Measurements from ENCODE around the gene OPN4. TPM values are rescaled to one million over a fixed set of nuclear protein-coding genes. Genes with fewer than 3 reads are reported as not detected.

Gene OPN4
- total and polyA plus RNA-seq, 2 of the 8 experiments (the other 6 are each of a cell fraction or from before 2014, with no cell fraction given) = not detected

GRCh38 chr10:86698207-86698940 lies 44.0 kb downstream of the OPN4 start:
- H2BK120ac ChIP-seq (replicated peaks; ENCODE audit: low read depth, low read length) = no peak overlapping the region
- H3K4me2 ChIP-seq (ENCODE audit: insufficient read depth in 1 of 2, low read depth in 2 of 2, low read length in 2 of 2) = no peak overlapping the region
- no peak overlapping the region for H2AFZ ChIP-seq (ENCODE audit: low read length)
- TF ChIP-seq ASH2L (IDR thresholded peaks at IDR 0.05; ENCODE audit: low read length) = no peak
- no peak for TF ChIP-seq RNF2 (IDR thresholded peaks at IDR 0.05; ENCODE audit: borderline replicate concordance, low read depth, low read length, missing control alignments, poor library complexity, severe bottlenecking)
- no peak for TF ChIP-seq JUN (IDR thresholded peaks at IDR 0.05; ENCODE audit: low read depth, low read length)
- TF ChIP-seq ZNF274 (IDR thresholded peaks at IDR 0.05; ENCODE audit: borderline replicate concordance, extremely low read depth, low read length) = no peak
- TF ChIP-seq HDAC6 (IDR thresholded peaks at IDR 0.05; ENCODE audit: low read depth, low read length) = no peak
- TF ChIP-seq CTCF (IDR thresholded peaks at IDR 0.05; ENCODE audit: control extremely low read depth in 1 of 3, insufficient read depth in 1 of 3, low read depth in 1 of 3, low read length in 3 of 3) = peak; percentile 25 to 33 (median 27); a peak in 3 of 4 replicates
- peak; percentile 46 to 54 for TF ChIP-seq RAD21 (IDR thresholded peaks at IDR 0.05 in 1 of 2, conservative IDR thresholded peaks at IDR 0.05 in 1 of 2; ENCODE audit: low read depth in 2 of 2, low read length in 2 of 2)
- no peak for TF ChIP-seq CHD1 (IDR thresholded peaks at IDR 0.05; ENCODE audit: low read depth, low read length)
- TF ChIP-seq CREB1 (IDR thresholded peaks at IDR 0.05) = no peak
- H3K4me1 ChIP-seq (replicated peaks in 1 of 4; ENCODE audit: control insufficient read depth in 3 of 4, insufficient read depth in 4 of 4, low read length in 3 of 4) = peaks cover 2 to 8% (median 3%) of the 10 kb centered on the region in 4 experiments
- H3K27me3 ChIP-seq (replicated peaks in 1 of 4; ENCODE audit: control insufficient read depth in 3 of 4, extremely low read depth in 1 of 4, insufficient read depth in 3 of 4, low read length in 3 of 4) = 0 out of 7 replicates have a peak, but pooled peaks cover 0 to 3% (median 0%) of the 10 kb centered on the region in 4 experiments
- H3K18ac ChIP-seq (ENCODE audit: extremely low read depth, low read length) = no peak overlapping the region
- H4K5ac ChIP-seq (ENCODE audit: insufficient read length, low read depth, low read length) = no peak overlapping the region
- H3K9ac ChIP-seq (replicated peaks in 1 of 4; ENCODE audit: extremely low read depth in 1 of 4, low read depth in 3 of 4, low read length in 3 of 4) = no peak overlapping the region
- no peaks in the 10 kb centered on the region for H3K79me2 ChIP-seq (ENCODE audit: control insufficient read depth in 1 of 2, insufficient read depth in 2 of 2, low read length in 2 of 2)
- H3K4ac ChIP-seq (replicated peaks; ENCODE audit: insufficient read length, low read depth, low read length) = no peak overlapping the region
- no peak overlapping the region for H3K23ac ChIP-seq (ENCODE audit: insufficient read length)
- FAIRE-seq (no peak), DNase-seq (ENCODE audit: low read depth in 1 of 2, low spot score in 2 of 2) (no peak)
- peak overlapping the region; percentile 72; the same call in 1 of the 2 replicates for H2BK15ac ChIP-seq (ENCODE audit: low read length)
- H2BK5ac ChIP-seq (ENCODE audit: low read depth, low read length) = no peak overlapping the region
- no peak overlapping the region for H3K4me3 ChIP-seq (ENCODE audit: extremely low read depth in 1 of 4, insufficient read depth in 2 of 4, low read depth in 3 of 4, low read length in 4 of 4)
- ChIA-PET CTCF (ENCODE audit: partially characterized antibody) (interaction anchor here (1.3 to 3.6 kb wide), 5 partner anchors 9 to 201 kb away, joined by 3 to 23 read pairs (median 11); no protein-coding TSS in a partner anchor), POLR2A (ENCODE audit: partially characterized antibody) (interaction anchor here (0.8 to 1.4 kb wide), 3 partner anchors 12 to 208 kb away, joined by 3 to 5 read pairs (median 3); no protein-coding TSS in a partner anchor)
- no peak overlapping the region for H4K91ac ChIP-seq (replicated peaks; ENCODE audit: insufficient read length, low read length)
- H3K9me3 ChIP-seq (ENCODE audit: insufficient read depth in 2 of 2, low read depth in 1 of 2, low read length in 1 of 2) = no peaks in the 10 kb centered on the region
- H4K8ac ChIP-seq (ENCODE audit: extremely low read depth, insufficient read depth, low read length) = no peak overlapping the region
- WGBS, 2 experiments (ENCODE audit: extremely low coverage in 1 of 2, insufficient coverage in 1 of 2, insufficient read length in 1 of 2, insufficient replicate concordance in 2 of 2, low coverage in 1 of 2, low lambda C conversion rate in 2 of 2, missing lambda C conversion rate in 1 of 2) = 85% methylated on average over 9 of the region's 9 CpGs; no CpG with 5 or more reads in 1 of the 2 experiments
- no peaks in the 10 kb centered on the region for H3K23me2 ChIP-seq (ENCODE audit: low read depth, low read length)
- H3K56ac ChIP-seq (replicated peaks; ENCODE audit: insufficient read length, low read depth, low read length) = no peak overlapping the region
- H3K27ac ChIP-seq (ENCODE audit: low read depth, low read length) = no peak overlapping the region
- H3K36me3 ChIP-seq (ENCODE audit: control insufficient read depth in 2 of 4, insufficient read depth in 4 of 4, low read length in 3 of 4) = no peaks in the 10 kb centered on the region
- H2BK12ac ChIP-seq (ENCODE audit: low read depth, low read length) = 0 out of 2 replicates have a peak overlapping the region, but pooled peaks have one; percentile 39
- H4K20me1 ChIP-seq (replicated peaks in 1 of 2; ENCODE audit: control insufficient read depth in 1 of 2, insufficient read depth in 2 of 2, low read length in 2 of 2) = no peaks in the 10 kb centered on the region
- no peak overlapping the region for H3K14ac ChIP-seq (ENCODE audit: insufficient read length)
- no peak overlapping the region for H2BK20ac ChIP-seq (ENCODE audit: low read length)
- H2AK5ac ChIP-seq (ENCODE audit: low read depth, low read length) = no peak overlapping the region
- H3K79me1 ChIP-seq (ENCODE audit: low read depth, low read length) = no peaks in the 10 kb centered on the region

All from H1 (cell line).